GM23338 (cell line): ENCODE measurements around the gene GTF2A1. TPM values are rescaled to one million over a fixed set of nuclear protein-coding genes. Genes with fewer than 3 reads are reported as not detected.

ENCODE experiments used
- ATAC-seq: fragments of 200-7000 bp; cut with Tn5 transposase; 3 replicates; pipeline ENCODE4 v1.9.1; 2020
- DNase-seq: peaks from one replicate; pipeline ENCODE4 v3.0.0-alpha.2; 2015; ENCODE audit warnings: low spot score
- H2AFZ ChIP-seq: fragments of 200-600 bp; sonication (generic); 2 replicates; pipeline ENCODE4 v1.8.0; 2016; ENCODE audit warnings: antibody characterized with exemption, mild to moderate bottlenecking, moderate library complexity
- H3F3A ChIP-seq: fragments of 200-600 bp; sonication (generic); replicated peaks from 2 replicates; pipeline ENCODE4 v1.8.0; 2017; ENCODE audit warnings: antibody characterized with exemption, mixed run types, low read depth
- H3K27ac ChIP-seq: fragments of 200-600 bp; sonication (generic); 2 replicates; pipeline ENCODE4 v1.6.1; 2016; ENCODE audit warnings: low read depth
- H3K27me3 ChIP-seq: fragments of 200-600 bp; sonication (generic); 2 replicates; pipeline ENCODE4 v1.8.0; 2016; ENCODE audit warnings: mild to moderate bottlenecking, mixed run types, moderate library complexity; ENCODE audit not compliant: insufficient read depth
- H3K36me3 ChIP-seq: fragments of 200-600 bp; sonication (generic); 2 replicates; pipeline ENCODE4 v1.8.0; 2016; ENCODE audit warnings: mild to moderate bottlenecking; ENCODE audit not compliant: insufficient read depth
- H3K4me1 ChIP-seq: fragments of 200-600 bp; sonication (generic); 2 replicates; pipeline ENCODE4 v1.8.0; 2016; ENCODE audit warnings: mild to moderate bottlenecking, moderate library complexity; ENCODE audit not compliant: insufficient read depth
- H3K4me2 ChIP-seq: fragments of 200-600 bp; sonication (generic); 2 replicates; pipeline ENCODE4 v1.7.1; 2017; ENCODE audit warnings: mixed run types
- H3K4me3 ChIP-seq: fragments of 200-600 bp; sonication (generic); 2 replicates; pipeline ENCODE4 v1.6.1; 2016; ENCODE audit warnings: mixed run types
- H3K79me2 ChIP-seq: fragments of 200-600 bp; sonication (generic); replicated peaks from 2 replicates; pipeline ENCODE4 v1.8.0; 2017; ENCODE audit warnings: mild to moderate bottlenecking; ENCODE audit not compliant: insufficient read depth
- H3K9me2 ChIP-seq: fragments of 200-600 bp; sonication (generic); 2 replicates; pipeline ENCODE4 v1.8.0; 2017; ENCODE audit not compliant: insufficient read depth
- H4K20me1 ChIP-seq: fragments of 200-600 bp; sonication (generic); replicated peaks from 2 replicates; pipeline ENCODE4 v1.8.0; 2017; ENCODE audit warnings: mild to moderate bottlenecking; ENCODE audit not compliant: insufficient read depth
- H3K27ac Mint-ChIP-seq: 2 replicates; pipeline ENCODE4 v1.8.0; 2020; ENCODE audit warnings: inconsistent platforms, mild to moderate bottlenecking, moderate library complexity, mixed read lengths
- H3K27me3 Mint-ChIP-seq: 3 replicates; pipeline ENCODE4 v1.8.0; 2022; ENCODE audit warnings: low read depth, mild to moderate bottlenecking, moderate library complexity, mixed read lengths, inconsistent platforms; ENCODE audit not compliant: insufficient read depth, poor library complexity
- H3K36me3 Mint-ChIP-seq: 3 replicates; pipeline ENCODE4 v1.8.0; 2021; ENCODE audit warnings: low read depth, mild to moderate bottlenecking, inconsistent platforms, moderate library complexity, mixed read lengths
- H3K4me1 Mint-ChIP-seq: 3 replicates; pipeline ENCODE4 v1.8.0; 2020; ENCODE audit warnings: mild to moderate bottlenecking, inconsistent platforms, mixed read lengths
- H3K4me3 Mint-ChIP-seq: 3 replicates; pipeline ENCODE4 v1.8.0; 2021; ENCODE audit warnings: moderate library complexity, mild to moderate bottlenecking, inconsistent platforms, mixed read lengths
- H3K9me3 Mint-ChIP-seq: 3 replicates; pipeline ENCODE4 v1.8.0; 2020; ENCODE audit warnings: moderate library complexity, mild to moderate bottlenecking, inconsistent platforms, mixed read lengths
- CTCF ChIP-seq, 2 experiments: fragments of 200-600 bp in 1 of 2; sonication (generic) in 1 of 2; conservative IDR thresholded peaks; 2 replicates each; pipeline versions ENCODE4 v1.5.1 to v1.6.1; 2016 to 2017; ENCODE audit warnings: antibody characterized with exemption in 2 of 2, low read depth in 2 of 2, mild to moderate bottlenecking in 2 of 2, moderate library complexity in 1 of 2
- EZH2 ChIP-seq: fragments of 200-600 bp; sonication (generic); IDR thresholded peaks from one replicate; pipeline ENCODE4 v1.8.0; 2017; ENCODE audit warnings: antibody characterized with exemption, mild to moderate bottlenecking, low read depth; ENCODE audit not compliant: unreplicated experiment
- EZH2phosphoT487 ChIP-seq: fragments of 200-600 bp; sonication (generic); IDR thresholded peaks from one replicate; pipeline ENCODE4 v1.8.1; 2018; ENCODE audit warnings: antibody characterized with exemption; ENCODE audit not compliant: unreplicated experiment
- JUNB ChIP-seq: IDR thresholded peaks from one replicate; pipeline ENCODE4 v1.6.1; 2016; ENCODE audit warnings: antibody characterized with exemption; ENCODE audit not compliant: unreplicated experiment
- NANOG ChIP-seq: IDR thresholded peaks from 2 replicates; pipeline ENCODE4 v1.6.1; 2016; ENCODE audit warnings: antibody characterized with exemption, borderline replicate concordance
- POLR2AphosphoS5 ChIP-seq: IDR thresholded peaks from 2 replicates; pipeline ENCODE4 v1.6.1; 2016; ENCODE audit warnings: antibody characterized with exemption, low read depth
- STAT1 ChIP-seq: IDR thresholded peaks from one replicate; pipeline ENCODE4 v1.6.1; 2016; ENCODE audit warnings: antibody characterized with exemption; ENCODE audit not compliant: unreplicated experiment
- ZNF114 ChIP-seq: fragments of 250-450 bp; sonication (Bioruptor Pico); IDR thresholded peaks from 2 replicates; pipeline ENCODE4 v1.5.0; 2020; ENCODE audit warnings: mild to moderate bottlenecking, moderate library complexity
- ZNF331 ChIP-seq: fragments of 250-450 bp; sonication (Bioruptor Pico); IDR thresholded peaks from 2 replicates; pipeline ENCODE4 v1.5.0; 2020; ENCODE audit warnings: low read depth, mild to moderate bottlenecking, moderate library complexity
- polyA plus RNA-seq: library from polyadenylated mRNA; unstranded; fragments of >200 nt; fragmentation: Nextera tagmentation; extraction: Ambion mirVana; gene quantifications from 2 replicates; pipeline ENCODE4 v1.2.1, GENCODE V29; 2016
- total RNA-seq: library from RNA; depleted of rRNA; stranded (reverse); fragments of >200 nt; shearing (Covaris generic); gene quantifications from 2 replicates; pipeline ENCODE4 v1.2.3, GENCODE V29; 2014
- TF ChIP-seq, protein P1 (sequence below): fragments of 250-450 bp; sonication (Bioruptor Pico); IDR thresholded peaks from 2 replicates; pipeline ENCODE4 v1.5.0; 2020; ENCODE audit warnings: mild to moderate bottlenecking, moderate library complexity

GTF2A1 gene
- total and polyA plus RNA-seq, 2 experiments from 2014 or later: 12.1 to 50.6 TPM

DNA sequence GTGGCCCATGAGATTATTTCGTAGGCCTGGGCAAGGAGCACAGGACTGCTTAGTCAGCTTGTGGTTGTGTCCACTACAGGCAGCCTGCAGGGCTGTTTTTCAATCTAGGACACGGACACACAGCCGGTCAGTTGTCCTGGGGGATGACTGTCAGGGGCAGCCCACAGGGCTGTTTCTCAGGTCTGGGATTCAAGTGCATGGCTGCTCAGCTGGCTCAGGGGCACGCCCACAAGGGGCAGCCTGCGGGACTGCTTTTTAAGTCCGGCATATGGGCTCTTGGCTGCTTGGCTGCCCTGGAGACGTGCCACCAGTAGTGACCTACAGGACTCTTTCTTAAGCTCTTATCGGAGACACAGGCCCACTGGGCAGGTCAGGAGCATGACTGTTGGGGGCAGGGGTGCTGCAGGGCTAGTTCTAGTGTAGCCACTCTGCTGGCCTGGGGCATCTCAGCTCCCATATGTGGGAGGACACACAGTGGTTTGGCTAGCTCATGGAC is 26.6 kb upstream of the GTF2A1 start:
- ATAC-seq: no peak
- Histone ChIP-seq H4K20me1 (no peaks in the 10 kb centered on the region), H3F3A (no peaks in the 10 kb centered on the region), H2AFZ (no peak overlapping the region), H3K36me3 (no peaks in the 10 kb centered on the region), H3K4me3 (no peak overlapping the region), H3K79me2 (no peaks in the 10 kb centered on the region), H3K4me1 (no peaks in the 10 kb centered on the region), H3K4me2 (no peak overlapping the region), H3K27ac (no peak overlapping the region), H3K27me3 (no peaks in the 10 kb centered on the region), H3K9me2 (no peaks in the 10 kb centered on the region)
- no peak for DNase-seq
- Mint-ChIP-seq H3K27me3 (peaks cover 4% of the 10 kb centered on the region), H3K4me3 (no peak overlapping the region), H3K27ac (no peak overlapping the region), H3K4me1 (no peaks in the 10 kb centered on the region), H3K9me3 (peaks cover 32% of the 10 kb centered on the region), H3K36me3 (peaks cover 18% of the 10 kb centered on the region; the same call in 2 of the 3 replicates)
- TF ChIP-seq STAT1 (no peak), EZH2phosphoT487 (no peak), ZNF114 (no peak), CTCF (conservative IDR thresholded peaks at IDR 0.05; ENCODE audit: low read depth in 2 of 2) (no peak)

DNA sequence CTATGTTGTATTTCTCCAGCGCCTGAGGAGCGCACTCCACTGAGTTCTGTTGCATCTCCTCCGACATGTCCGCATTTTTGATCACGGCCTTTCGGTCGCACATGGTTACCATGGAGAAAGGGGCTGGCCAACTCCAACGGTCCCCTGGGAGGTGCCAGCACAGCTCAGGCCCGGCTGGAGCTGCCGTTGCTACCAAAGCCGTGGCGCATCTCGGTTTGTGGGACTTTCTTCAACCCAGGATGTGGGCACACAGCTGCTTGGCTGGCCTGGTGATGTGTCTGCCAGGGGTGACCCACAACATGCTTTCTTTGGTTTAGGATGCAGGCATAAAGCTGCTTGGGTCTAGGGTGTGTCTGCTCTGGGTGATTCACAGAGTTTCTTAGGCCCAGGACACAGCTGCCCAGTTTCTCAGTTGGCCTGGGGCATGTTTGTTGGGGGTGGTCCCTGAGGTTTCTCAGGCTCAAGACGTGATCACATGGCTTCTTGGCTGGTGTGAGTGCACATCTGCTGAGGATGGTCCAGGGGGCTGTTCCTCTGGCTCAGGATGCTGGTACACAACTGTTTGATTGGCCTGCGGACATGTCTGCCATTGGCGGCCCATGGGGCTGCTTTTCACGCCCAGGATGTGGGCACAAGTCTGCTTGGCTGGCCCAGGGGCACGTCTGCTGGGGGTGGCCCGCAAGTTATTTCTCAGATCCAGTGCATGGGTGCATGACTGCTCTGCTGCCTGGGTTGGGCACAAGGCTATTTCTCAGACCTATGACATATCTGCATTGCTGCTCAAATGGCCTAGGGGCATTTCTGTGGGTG is 25.9 kb upstream of the GTF2A1 start:
- ATAC-seq (no peak), DNase-seq (no peak)
- Mint-ChIP-seq H3K36me3 (peaks cover 18% of the 10 kb centered on the region; the same call in 2 of the 3 replicates), H3K4me1 (no peaks in the 10 kb centered on the region), H3K27me3 (peaks cover 4% of the 10 kb centered on the region), H3K9me3 (peaks cover 32% of the 10 kb centered on the region), H3K27ac (no peak overlapping the region), H3K4me3 (no peak overlapping the region)
- H3K4me1 ChIP-seq: no peaks in the 10 kb centered on the region
- no peaks in the 10 kb centered on the region for H4K20me1 ChIP-seq
- H3K9me2 ChIP-seq: no peaks in the 10 kb centered on the region
- no peak overlapping the region for H3K4me2 ChIP-seq
- no peaks in the 10 kb centered on the region for H3K36me3 ChIP-seq
- no peak overlapping the region for H2AFZ ChIP-seq
- H3K4me3 ChIP-seq: no peak overlapping the region
- H3K27ac ChIP-seq: no peak overlapping the region
- H3K27me3 ChIP-seq: no peaks in the 10 kb centered on the region
- H3K79me2 ChIP-seq: no peaks in the 10 kb centered on the region
- H3F3A ChIP-seq: no peaks in the 10 kb centered on the region
- TF ChIP-seq ZNF331 (CRISPR knock-in tag): no peak
- TF ChIP-seq POLR2AphosphoS5: no peak
- no peak for TF ChIP-seq NANOG
- TF ChIP-seq, protein P1, sequence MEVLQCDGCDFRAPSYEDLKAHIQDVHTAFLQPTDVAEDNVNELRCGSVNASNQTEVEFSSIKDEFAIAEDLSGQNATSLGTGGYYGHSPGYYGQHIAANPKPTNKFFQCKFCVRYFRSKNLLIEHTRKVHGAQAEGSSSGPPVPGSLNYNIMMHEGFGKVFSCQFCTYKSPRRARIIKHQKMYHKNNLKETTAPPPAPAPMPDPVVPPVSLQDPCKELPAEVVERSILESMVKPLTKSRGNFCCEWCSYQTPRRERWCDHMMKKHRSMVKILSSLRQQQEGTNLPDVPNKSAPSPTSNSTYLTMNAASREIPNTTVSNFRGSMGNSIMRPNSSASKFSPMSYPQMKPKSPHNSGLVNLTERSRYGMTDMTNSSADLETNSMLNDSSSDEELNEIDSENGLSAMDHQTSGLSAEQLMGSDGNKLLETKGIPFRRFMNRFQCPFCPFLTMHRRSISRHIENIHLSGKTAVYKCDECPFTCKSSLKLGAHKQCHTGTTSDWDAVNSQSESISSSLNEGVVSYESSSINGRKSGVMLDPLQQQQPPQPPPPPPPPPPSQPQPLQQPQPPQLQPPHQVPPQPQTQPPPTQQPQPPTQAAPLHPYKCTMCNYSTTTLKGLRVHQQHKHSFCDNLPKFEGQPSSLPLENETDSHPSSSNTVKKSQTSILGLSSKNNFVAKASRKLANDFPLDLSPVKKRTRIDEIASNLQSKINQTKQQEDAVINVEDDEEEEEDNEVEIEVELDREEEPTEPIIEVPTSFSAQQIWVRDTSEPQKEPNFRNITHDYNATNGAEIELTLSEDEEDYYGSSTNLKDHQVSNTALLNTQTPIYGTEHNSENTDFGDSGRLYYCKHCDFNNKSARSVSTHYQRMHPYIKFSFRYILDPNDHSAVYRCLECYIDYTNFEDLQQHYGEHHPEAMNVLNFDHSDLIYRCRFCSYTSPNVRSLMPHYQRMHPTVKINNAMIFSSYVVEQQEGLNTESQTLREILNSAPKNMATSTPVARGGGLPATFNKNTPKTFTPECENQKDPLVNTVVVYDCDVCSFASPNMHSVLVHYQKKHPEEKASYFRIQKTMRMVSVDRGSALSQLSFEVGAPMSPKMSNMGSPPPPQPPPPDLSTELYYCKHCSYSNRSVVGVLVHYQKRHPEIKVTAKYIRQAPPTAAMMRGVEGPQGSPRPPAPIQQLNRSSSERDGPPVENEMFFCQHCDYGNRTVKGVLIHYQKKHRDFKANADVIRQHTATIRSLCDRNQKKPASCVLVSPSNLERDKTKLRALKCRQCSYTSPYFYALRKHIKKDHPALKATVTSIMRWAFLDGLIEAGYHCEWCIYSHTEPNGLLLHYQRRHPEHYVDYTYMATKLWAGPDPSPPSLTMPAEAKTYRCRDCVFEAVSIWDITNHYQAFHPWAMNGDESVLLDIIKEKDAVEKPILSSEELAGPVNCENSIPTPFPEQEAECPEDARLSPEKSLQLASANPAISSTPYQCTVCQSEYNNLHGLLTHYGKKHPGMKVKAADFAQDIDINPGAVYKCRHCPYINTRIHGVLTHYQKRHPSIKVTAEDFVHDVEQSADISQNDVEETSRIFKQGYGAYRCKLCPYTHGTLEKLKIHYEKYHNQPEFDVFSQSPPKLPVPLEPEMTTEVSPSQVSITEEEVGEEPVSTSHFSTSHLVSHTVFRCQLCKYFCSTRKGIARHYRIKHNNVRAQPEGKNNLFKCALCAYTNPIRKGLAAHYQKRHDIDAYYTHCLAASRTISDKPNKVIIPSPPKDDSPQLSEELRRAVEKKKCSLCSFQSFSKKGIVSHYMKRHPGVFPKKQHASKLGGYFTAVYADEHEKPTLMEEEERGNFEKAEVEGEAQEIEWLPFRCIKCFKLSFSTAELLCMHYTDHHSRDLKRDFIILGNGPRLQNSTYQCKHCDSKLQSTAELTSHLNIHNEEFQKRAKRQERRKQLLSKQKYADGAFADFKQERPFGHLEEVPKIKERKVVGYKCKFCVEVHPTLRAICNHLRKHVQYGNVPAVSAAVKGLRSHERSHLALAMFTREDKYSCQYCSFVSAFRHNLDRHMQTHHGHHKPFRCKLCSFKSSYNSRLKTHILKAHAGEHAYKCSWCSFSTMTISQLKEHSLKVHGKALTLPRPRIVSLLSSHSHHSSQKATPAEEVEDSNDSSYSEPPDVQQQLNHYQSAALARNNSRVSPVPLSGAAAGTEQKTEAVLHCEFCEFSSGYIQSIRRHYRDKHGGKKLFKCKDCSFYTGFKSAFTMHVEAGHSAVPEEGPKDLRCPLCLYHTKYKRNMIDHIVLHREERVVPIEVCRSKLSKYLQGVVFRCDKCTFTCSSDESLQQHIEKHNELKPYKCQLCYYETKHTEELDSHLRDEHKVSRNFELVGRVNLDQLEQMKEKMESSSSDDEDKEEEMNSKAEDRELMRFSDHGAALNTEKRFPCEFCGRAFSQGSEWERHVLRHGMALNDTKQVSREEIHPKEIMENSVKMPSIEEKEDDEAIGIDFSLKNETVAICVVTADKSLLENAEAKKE (CRISPR knock-in tag): no peak
- TF ChIP-seq EZH2: no peak
- TF ChIP-seq STAT1: no peak
- no peak for TF ChIP-seq EZH2phosphoT487
- TF ChIP-seq JUNB: no peak
- no peak for TF ChIP-seq CTCF (conservative IDR thresholded peaks at IDR 0.05; ENCODE audit: low read depth in 2 of 2)
